K562 (cell line): ENCODE measurements around the gene TTC27. TPM values are rescaled to one million over a fixed set of nuclear protein-coding genes. Genes with fewer than 3 reads are reported as not detected.
A peak's percentile ranks its signal among the peaks of the same experiment; 100 is the strongest.

ENCODE experiments used
- FOXA3 ChIP-seq, 2 experiments: fragments of 450-650 bp in 1 of 2; sonication (generic) in 1 of 2; formaldehyde crosslinking; IDR thresholded peaks in 1 of 2; conservative IDR thresholded peaks in 1 of 2; 2 replicates each; pipeline versions ENCODE4 v1.4.0 to v1.8.0; 2020 to 2022; ENCODE audit warnings: mild to moderate bottlenecking in 2 of 2, missing genetic modification reagents in 1 of 2
- MGA ChIP-seq: fragments of 450-650 bp; IDR thresholded peaks from 2 replicates; pipeline ENCODE4 v1.6.1; 2016; ENCODE audit warnings: mild to moderate bottlenecking, moderate library complexity
- MTA3 ChIP-seq: fragments of 450-650 bp; formaldehyde crosslinking; IDR thresholded peaks from 2 replicates; pipeline ENCODE4 v1.6.1; 2017; ENCODE audit warnings: mild to moderate bottlenecking, borderline replicate concordance
- TEAD4 ChIP-seq, 2 experiments: sonication (generic) in 1 of 2; formaldehyde crosslinking in 1 of 2; IDR thresholded peaks; 2 replicates each; pipeline versions ENCODE4 v1.6.1 to v1.8.0; 2012 to 2022; ENCODE audit warnings: borderline replicate concordance in 1 of 2, inconsistent platforms in 1 of 2, low read length in 1 of 2, mild to moderate bottlenecking in 1 of 2, missing genetic modification reagents in 1 of 2
- TRIM25 ChIP-seq: fragments of 450-650 bp; IDR thresholded peaks from 2 replicates; pipeline ENCODE4 v1.7.0; 2016; ENCODE audit warnings: borderline replicate concordance
- ZBTB34 ChIP-seq: fragments of 250-450 bp; sonication (Bioruptor Pico); IDR thresholded peaks from 2 replicates; pipeline ENCODE4 v1.8.0; 2021; ENCODE audit warnings: mild to moderate bottlenecking, moderate library complexity
- ZBTB7A ChIP-seq: IDR thresholded peaks from 2 replicates; pipeline ENCODE4 v1.6.1; 2011; ENCODE audit warnings: low read depth, mild to moderate bottlenecking, low read length, moderate library complexity, borderline replicate concordance; ENCODE audit not compliant: control insufficient read depth
- ZNF511 ChIP-seq: sonication (generic); formaldehyde crosslinking; IDR thresholded peaks from 2 replicates; pipeline ENCODE4 v1.8.0; 2022; ENCODE audit warnings: mild to moderate bottlenecking, missing genetic modification reagents
- ZNF785 ChIP-seq: fragments of 250-450 bp; sonication (Bioruptor Pico); IDR thresholded peaks from 2 replicates; pipeline ENCODE4 v1.4.0; 2020; ENCODE audit warnings: mild to moderate bottlenecking
- polyA plus RNA-seq, 8 experiments: library from polyadenylated mRNA; depleted of rRNA in 4 of 8; stranded (reverse) in 5 of 8; unstranded in 3 of 8; fragments of >200 nt; fragmentation: Nextera tagmentation in 2 of 8; fragmentation: Illumina TruSeq in 1 of 8; extraction: Ambion mirVana in 2 of 8; extraction: Trizol in 1 of 8; gene quantifications; 2 replicates each; pipeline versions ENCODE4 v1.2.1 to v1.2.3, GENCODE V29; 2011 to 2014; ENCODE audit warnings: inconsistent platforms in 1 of 8, missing spikeins in 1 of 8
- total RNA-seq, 7 experiments: library from RNA; depleted of rRNA in 6 of 7; stranded (reverse); fragments of >200 nt in 6 of 7; fragmentation: Illumina TruSeq in 2 of 7; extraction: Trizol in 2 of 7; gene quantifications; 2 replicates each; pipeline versions ENCODE4 v1.2.1 to v1.2.3, GENCODE V29; 2011 to 2021; ENCODE audit warnings: low replicate concordance in 1 of 7

The TTC27 gene
- total and polyA plus RNA-seq, 9 of the 15 experiments (the other 6 are each of a cell fraction or from before 2014, with no cell fraction given), result 44.3 to 93.4 (median 57.3) TPM

GRCh38 chr2:32627814-32628579 lies at the start of gene TTC27 (continued):
- no peak for TF ChIP-seq MGA
- no peak; the same call in 1 of the 2 replicates for TF ChIP-seq MTA3
- TF ChIP-seq ZNF785 (CRISPR knock-in tag), result no peak
- 0 out of 2 replicates have a peak, but pooled peaks have one; percentile 37 for TF ChIP-seq TRIM25
- no peak for TF ChIP-seq ZBTB34
- peak; percentile 45; the same call in 1 of the 2 replicates for TF ChIP-seq TEAD4 (IDR thresholded peaks at IDR 0.05; ENCODE audit: low read length)
- TF ChIP-seq TEAD4 (CRISPR knock-in tag; IDR thresholded peaks at IDR 0.05; ENCODE audit: borderline replicate concordance), result no peak
- TF ChIP-seq FOXA3 (CRISPR knock-in tag; conservative IDR thresholded peaks at IDR 0.05 in 1 of 2, IDR thresholded peaks at IDR 0.05 in 1 of 2), result no peak
- TF ChIP-seq ZBTB7A, result peak; percentile 27; the same call in 1 of the 2 replicates
- TF ChIP-seq ZNF511 (CRISPR knock-in tag), result peak; percentile 70; the same call in 1 of the 2 replicates
